Mesothelial cell of epicardium (in vitro differentiated cells): ENCODE results near the gene GRID1. TPM values are rescaled to one million over a fixed set of nuclear protein-coding genes. Genes with fewer than 3 reads are reported as not detected.

Experiments
- DNase-seq, 2 experiments: peaks; one replicate each; pipeline ENCODE4 v3.0.0; 2021; ENCODE audit warnings: low spot score in 2 of 2; ENCODE audit not compliant: unreplicated experiment in 2 of 2
- H3K27ac Mint-ChIP-seq: 2 replicates; pipeline ENCODE4 v1.8.0; 2021; ENCODE audit warnings: mixed read lengths
- H3K27me3 Mint-ChIP-seq: 2 replicates; pipeline ENCODE4 v1.8.0; 2021; ENCODE audit warnings: low read depth, mixed read lengths
- H3K36me3 Mint-ChIP-seq: 2 replicates; pipeline ENCODE4 v1.8.0; 2021; ENCODE audit warnings: mixed read lengths
- H3K4me1 Mint-ChIP-seq: 2 replicates; pipeline ENCODE4 v1.8.0; 2021; ENCODE audit warnings: mixed read lengths
- H3K4me3 Mint-ChIP-seq: 2 replicates; pipeline ENCODE4 v1.8.0; 2021; ENCODE audit warnings: mild to moderate bottlenecking, moderate library complexity, mixed read lengths
- H3K9me3 Mint-ChIP-seq: 2 replicates; pipeline ENCODE4 v1.8.0; 2021; ENCODE audit warnings: mixed read lengths
- total RNA-seq: library from RNA; stranded (reverse); gene quantifications from 3 replicates; pipeline ENCODE4 v1.2.1, GENCODE V29; 2021
- TF ChIP-seq, protein P1 (sequence below): fragments of 200-600 bp; sonication (generic); IDR thresholded peaks from one replicate; pipeline ENCODE4 v1.5.0; 2021; ENCODE audit warnings: antibody characterized with exemption; ENCODE audit not compliant: unreplicated experiment

The GRID1 gene
- total RNA-seq, 1 donor from 2014 or later: 0.22 TPM

GRCh38 chr10:86371691-86372090, 5.1 kb upstream of the GRID1 start:
- H3K27me3 Mint-ChIP-seq: peaks cover 92% of the 10 kb centered on the region
- no peaks in the 10 kb centered on the region for H3K4me1 Mint-ChIP-seq
- no peaks in the 10 kb centered on the region for H3K9me3 Mint-ChIP-seq
- TF ChIP-seq, protein P1, sequence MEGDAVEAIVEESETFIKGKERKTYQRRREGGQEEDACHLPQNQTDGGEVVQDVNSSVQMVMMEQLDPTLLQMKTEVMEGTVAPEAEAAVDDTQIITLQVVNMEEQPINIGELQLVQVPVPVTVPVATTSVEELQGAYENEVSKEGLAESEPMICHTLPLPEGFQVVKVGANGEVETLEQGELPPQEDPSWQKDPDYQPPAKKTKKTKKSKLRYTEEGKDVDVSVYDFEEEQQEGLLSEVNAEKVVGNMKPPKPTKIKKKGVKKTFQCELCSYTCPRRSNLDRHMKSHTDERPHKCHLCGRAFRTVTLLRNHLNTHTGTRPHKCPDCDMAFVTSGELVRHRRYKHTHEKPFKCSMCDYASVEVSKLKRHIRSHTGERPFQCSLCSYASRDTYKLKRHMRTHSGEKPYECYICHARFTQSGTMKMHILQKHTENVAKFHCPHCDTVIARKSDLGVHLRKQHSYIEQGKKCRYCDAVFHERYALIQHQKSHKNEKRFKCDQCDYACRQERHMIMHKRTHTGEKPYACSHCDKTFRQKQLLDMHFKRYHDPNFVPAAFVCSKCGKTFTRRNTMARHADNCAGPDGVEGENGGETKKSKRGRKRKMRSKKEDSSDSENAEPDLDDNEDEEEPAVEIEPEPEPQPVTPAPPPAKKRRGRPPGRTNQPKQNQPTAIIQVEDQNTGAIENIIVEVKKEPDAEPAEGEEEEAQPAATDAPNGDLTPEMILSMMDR: no peak
- H3K4me3 Mint-ChIP-seq: no peak overlapping the region
- H3K27ac Mint-ChIP-seq: no peak overlapping the region
- no peak for DNase-seq
- no peaks in the 10 kb centered on the region for H3K36me3 Mint-ChIP-seq

GRCh38 chr10:86371116-86371515, 4.5 kb upstream of the GRID1 start:
- TF ChIP-seq, protein P1: no peak
- no peak for DNase-seq
- Mint-ChIP-seq H3K4me3 (no peak overlapping the region), H3K36me3 (no peaks in the 10 kb centered on the region), H3K27ac (no peak overlapping the region), H3K27me3 (peaks cover 87% of the 10 kb centered on the region), H3K4me1 (no peaks in the 10 kb centered on the region), H3K9me3 (no peaks in the 10 kb centered on the region)

DNA sequence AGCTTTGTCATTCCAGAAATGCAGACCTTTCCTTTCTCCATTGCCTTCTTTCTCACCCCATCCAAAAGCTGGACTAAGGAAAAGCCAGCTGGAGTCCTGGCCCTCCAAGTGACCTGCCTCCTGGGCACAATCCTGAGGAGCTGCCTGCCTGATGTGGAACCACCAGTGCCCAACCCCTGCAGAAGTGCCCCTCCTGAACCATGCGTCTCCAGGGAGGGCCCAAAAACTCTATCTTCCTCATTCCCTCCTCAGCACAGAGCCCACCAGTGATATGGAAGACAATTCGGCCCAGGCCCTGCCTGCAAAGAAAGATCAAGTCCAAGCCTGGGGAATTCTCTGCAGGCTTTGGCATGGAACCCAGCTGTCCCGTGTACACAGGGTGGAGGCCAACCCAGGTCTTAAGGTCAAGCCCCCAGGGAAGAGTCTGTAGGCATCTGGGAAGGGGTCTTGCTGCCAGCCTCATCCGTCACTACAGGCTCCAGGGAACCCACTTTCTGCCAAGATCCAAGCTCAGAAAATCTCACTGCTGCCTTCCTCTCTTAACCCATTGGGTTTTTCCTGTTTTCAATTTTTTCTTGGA, 3.5 kb upstream of the GRID1 start:
- no peak overlapping the region for H3K27ac Mint-ChIP-seq
- H3K4me3 Mint-ChIP-seq: no peak overlapping the region
- TF ChIP-seq, protein P1: no peak
- no peak for DNase-seq
- peaks cover 6% of the 10 kb centered on the region for H3K4me1 Mint-ChIP-seq
- peaks cover 87% of the 10 kb centered on the region for H3K27me3 Mint-ChIP-seq
- no peaks in the 10 kb centered on the region for H3K36me3 Mint-ChIP-seq
- H3K9me3 Mint-ChIP-seq: no peaks in the 10 kb centered on the region

DNA sequence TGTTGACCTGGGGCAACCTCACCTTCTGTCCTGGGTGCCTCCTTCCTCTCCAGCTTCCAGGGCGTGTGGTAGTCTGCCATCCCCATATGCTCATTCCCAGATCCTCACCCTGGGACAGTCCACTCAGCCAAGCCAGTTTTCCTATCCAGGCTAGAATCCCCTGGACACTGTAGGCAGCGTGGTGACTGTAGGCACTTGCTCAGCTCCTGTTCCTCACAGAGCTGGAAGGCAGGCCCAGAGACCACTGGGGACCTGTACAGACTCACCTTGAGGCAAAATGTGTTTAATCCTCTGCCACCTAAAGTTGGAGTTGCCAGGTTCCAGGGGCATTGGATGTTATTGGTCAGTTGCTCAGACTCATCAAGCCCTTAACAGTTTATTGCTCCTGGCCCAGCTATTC, 2.4 kb upstream of the GRID1 start:
- TF ChIP-seq, protein P1: no peak
- Mint-ChIP-seq H3K9me3 (no peaks in the 10 kb centered on the region), H3K27ac (no peak overlapping the region), H3K4me3 (no peak overlapping the region), H3K4me1 (peaks cover 11% of the 10 kb centered on the region), H3K27me3 (peaks cover 88% of the 10 kb centered on the region), H3K36me3 (no peaks in the 10 kb centered on the region)
- DNase-seq: no peak

GRCh38 chr10:86368046-86368445, 1.5 kb upstream of the GRID1 start:
- H3K9me3 Mint-ChIP-seq: no peaks in the 10 kb centered on the region
- TF ChIP-seq, protein P1: no peak
- peaks cover 88% of the 10 kb centered on the region for H3K27me3 Mint-ChIP-seq
- peaks cover 15% of the 10 kb centered on the region for H3K4me1 Mint-ChIP-seq
- H3K27ac Mint-ChIP-seq: no peak overlapping the region
- H3K36me3 Mint-ChIP-seq: no peaks in the 10 kb centered on the region
- DNase-seq: no peak
- peak overlapping the region; percentile 13 for H3K4me3 Mint-ChIP-seq
